Neural cell (in vitro differentiated cells): ENCODE measurements around the gene PEF1.

ENCODE experiments used
- CTCF ChIP-seq: fragments of 450-650 bp; IDR thresholded peaks from 2 replicates; pipeline ENCODE4 v1.5.1; 2014; ENCODE audit warnings: antibody characterized with exemption, mild to moderate bottlenecking, moderate library complexity; ENCODE audit not compliant: poor library complexity, severe bottlenecking
- EP300 ChIP-seq: fragments of 450-650 bp; conservative IDR thresholded peaks from 2 replicates; pipeline ENCODE4 v1.6.1; 2014; ENCODE audit warnings: antibody characterized with exemption, mild to moderate bottlenecking, moderate library complexity; ENCODE audit not compliant: poor library complexity, severe bottlenecking
- EZH2 ChIP-seq: fragments of 200-600, 300-800 bp; shearing (Covaris generic), sonication (generic); IDR thresholded peaks from 2 replicates; pipeline ENCODE4 v1.6.1; 2014; ENCODE audit warnings: antibody characterized with exemption, low read length, borderline replicate concordance, mild to moderate bottlenecking; ENCODE audit not compliant: insufficient read depth, poor library complexity, severe bottlenecking
- POLR2AphosphoS5 ChIP-seq: IDR thresholded peaks from 2 replicates; pipeline ENCODE4 v1.6.1; 2012
- RAD21 ChIP-seq: fragments of 450-650 bp; conservative IDR thresholded peaks from 2 replicates; pipeline ENCODE4 v1.6.1; 2014; ENCODE audit warnings: antibody characterized with exemption, mild to moderate bottlenecking, moderate library complexity

- TF ChIP-seq CTCF (no peak), EP300 (no peak), RAD21 (no peak), EZH2 (no peak), POLR2AphosphoS5 (no peak)
Measured at GRCh38 chr1:31674626-31675025, 29.9 kb upstream of the PEF1 start.
